ENCODE measurements around the gene FKBP1A.

FKBP1A gene

DNA sequence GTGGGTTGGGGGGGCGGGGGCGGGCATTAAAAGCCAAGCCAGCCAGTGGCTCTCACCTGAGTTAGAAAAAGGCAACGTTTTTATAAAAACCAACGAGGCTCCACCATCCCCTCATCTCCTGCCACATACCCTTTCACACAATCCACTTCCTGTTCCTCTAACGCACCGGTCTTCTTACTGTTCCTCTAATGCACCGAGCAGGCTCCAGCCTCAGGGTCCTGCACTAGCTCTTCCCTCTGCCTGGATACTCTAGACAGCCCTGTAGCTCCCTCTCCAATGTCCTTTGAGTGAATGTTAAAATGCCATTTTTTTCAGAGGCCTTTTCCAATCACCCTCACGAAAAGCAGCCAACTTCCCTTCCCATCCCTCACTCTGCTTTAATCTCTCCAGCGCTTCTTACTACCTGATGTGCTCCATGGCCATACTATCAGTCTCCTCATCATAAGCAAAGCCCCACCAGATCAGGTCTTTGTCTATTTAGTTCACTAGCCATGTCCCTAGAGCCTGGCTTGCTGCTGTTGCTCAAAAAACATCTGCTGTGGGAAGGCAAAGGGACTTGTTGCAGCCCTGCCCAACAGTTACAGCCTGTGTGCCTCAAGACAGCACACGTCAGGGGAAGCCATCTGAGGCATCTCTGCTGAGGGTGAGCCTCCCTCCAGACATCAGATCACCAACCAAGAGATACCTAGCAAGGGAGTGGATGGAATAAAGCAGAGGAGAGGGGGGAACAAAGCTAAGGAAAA, 3.9 kb downstream of the FKBP1A start:
- DNase-seq: no peak

DNA sequence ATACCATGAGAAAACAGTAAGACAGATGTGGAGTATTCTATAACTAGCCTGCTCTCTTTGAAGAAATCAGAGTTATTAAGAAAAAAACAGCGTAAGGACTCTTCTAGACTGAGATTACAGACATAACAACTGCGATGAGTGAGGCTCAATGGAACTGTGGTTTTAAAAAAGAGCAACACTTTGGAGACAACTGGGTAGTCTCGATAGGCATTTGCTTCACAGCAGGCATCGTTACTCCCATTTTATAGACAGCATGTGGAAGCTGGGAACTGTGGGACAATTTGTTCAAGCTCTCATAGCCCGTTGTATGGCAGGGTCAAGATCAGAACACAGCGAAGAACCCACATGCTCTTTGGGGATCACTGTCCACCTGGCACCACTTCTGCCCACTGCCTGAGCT, 4.6 kb downstream of the FKBP1A start:
- intact Hi-C loops (cut with DNase I): no loop called here
- DNase-seq: no peak

More for the DNA sequence above, 3.9 kb downstream of the FKBP1A start:
- intact Hi-C loops (cut with DNase I): no loop called here

DNA sequence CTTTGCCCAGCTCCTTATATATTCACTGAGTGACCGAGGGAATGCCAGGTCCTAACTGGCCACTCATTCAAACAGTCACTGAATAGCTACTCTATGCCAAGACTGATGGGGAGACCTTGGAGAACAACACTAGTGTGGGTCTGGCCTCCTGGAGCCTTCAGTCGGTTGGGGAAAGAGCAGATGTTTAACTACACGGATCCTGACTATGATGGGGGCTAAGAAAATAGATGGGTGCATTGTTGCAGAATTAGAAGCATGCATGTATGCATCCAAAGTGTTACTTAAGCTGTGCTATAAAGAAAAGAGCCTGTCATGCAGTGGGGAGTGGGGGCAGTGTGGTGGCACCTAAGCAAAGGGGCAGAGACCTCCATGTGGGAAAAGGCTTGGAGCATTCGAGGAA, 6.5 kb downstream of the FKBP1A start:
- intact Hi-C loops (cut with DNase I): no loop called here
- no peak for DNase-seq

DNA sequence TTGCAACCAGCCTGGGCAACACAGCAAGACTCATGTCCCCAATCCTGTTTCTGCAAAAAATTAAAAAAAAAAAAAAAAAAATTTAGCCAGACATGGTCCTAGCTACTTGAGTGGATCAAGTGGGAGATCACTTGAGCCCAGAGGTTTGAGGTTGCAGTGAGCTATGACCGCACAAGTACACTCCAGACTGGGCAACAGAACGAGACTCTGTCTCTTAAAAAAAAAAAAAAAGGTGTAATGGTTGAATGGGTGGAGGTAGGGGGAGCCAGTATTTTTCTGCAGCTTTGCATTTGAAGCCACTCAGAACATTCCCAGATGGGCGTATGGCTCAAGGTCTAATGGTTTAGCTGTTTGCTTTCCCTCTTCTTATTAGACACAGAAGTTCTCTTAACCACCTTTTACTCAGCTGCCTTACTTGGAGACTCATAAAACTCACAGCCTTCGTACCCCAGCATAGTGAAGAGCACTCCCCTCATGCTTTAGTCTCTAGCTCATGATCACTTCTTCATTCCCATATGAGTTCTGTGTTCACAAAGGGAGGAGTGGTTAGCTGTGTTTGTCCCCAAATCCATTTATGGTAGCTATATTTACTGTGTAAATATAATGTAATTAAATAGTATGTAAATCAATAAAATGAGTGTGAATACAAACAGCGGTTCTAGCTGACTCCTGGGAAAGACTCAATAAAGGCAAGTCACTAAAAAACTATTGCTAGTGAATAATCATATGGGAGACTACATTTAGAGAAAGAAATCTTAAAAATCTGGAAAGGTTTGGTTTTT, 9.0 kb downstream of the FKBP1A start:
- no peak for DNase-seq
- intact Hi-C loops (cut with DNase I): no loop called here

- no peak for DNase-seq
- intact Hi-C loops (cut with DNase I): no loop called here
Measured at GRCh38 chr20:1382670-1383069, 10.2 kb downstream of the FKBP1A start.

DNA sequence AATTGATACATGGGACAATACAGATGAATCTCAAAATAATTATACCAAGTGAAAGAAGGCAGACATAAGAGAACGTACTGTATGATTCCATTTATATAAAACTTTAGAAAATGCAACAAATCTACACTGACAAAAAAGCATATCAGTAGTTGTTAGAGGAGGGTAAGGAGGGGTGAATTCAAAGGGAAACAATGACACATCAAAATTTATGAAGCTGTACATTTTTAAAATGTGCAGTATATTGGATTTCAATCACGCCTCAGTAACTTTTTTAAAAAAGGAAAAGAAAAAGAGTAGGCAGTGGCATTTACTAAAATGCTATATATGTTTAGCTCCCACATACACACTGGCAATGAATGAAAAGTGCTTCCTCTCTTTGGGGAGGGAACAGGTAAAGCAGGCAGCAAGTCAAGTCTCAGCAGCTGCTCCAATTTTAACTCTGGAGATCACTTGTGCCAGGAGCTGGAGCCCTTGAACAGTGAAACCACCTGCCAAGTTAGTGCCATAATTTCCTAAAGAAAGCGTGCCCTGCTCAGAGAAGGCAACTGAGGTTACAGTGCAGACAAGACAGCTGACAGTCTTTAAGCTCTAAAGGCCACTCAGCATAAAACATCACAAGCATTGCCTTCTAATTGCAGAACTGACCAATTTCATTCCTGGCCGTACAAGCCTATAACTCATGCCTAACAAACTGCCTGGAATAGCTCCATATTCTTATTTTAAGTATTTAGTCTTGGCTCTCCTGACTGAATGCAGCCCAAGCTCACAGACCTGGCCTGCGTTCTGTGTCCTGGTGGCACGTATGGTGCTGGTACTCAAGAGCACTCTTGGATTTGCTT, 10.9 kb downstream of the FKBP1A start:
- no peak for DNase-seq
- intact Hi-C loops (cut with DNase I): no loop called here

DNA sequence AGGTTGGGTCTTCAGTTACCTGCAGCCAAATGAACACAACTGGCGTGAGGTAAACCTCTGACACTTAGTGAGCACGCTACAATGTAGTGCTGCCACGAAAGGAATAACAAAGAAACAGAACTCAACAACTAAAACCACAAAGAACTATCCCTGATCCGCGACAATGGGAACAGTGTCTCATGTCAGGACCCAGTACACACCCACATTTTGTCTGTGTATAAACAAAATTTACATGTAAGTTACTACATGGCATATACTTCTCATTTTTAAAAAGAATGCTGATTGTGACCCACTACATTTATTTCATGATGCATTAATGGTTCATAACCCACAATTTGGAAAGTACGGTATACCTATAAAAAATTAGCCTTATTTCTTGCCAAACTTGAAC, 14.1 kb downstream of the FKBP1A start:
- intact Hi-C loops (cut with DNase I): no loop called here
- no peak for DNase-seq

GRCh38 chr20:1377984-1378734, 14.7 kb downstream of the FKBP1A start:
- no peak for DNase-seq
- intact Hi-C loops (cut with DNase I): no loop called here

GRCh38 chr20:1377341-1377871, 15.4 kb downstream of the FKBP1A start:
- no peak for DNase-seq
- intact Hi-C loops (cut with DNase I): no loop called here

GRCh38 chr20:1376408-1377270, 16.2 kb downstream of the FKBP1A start:
- DNase-seq: no peak
- intact Hi-C loops (cut with DNase I): no loop called here

- DNase-seq: no peak
- intact Hi-C loops (cut with DNase I): no loop called here
Measured at GRCh38 chr20:1376007-1376406, 16.8 kb downstream of the FKBP1A start.

GRCh38 chr20:1375515-1375914, 17.3 kb downstream of the FKBP1A start:
- intact Hi-C loops (cut with DNase I): no loop called here
- no peak for DNase-seq

DNA sequence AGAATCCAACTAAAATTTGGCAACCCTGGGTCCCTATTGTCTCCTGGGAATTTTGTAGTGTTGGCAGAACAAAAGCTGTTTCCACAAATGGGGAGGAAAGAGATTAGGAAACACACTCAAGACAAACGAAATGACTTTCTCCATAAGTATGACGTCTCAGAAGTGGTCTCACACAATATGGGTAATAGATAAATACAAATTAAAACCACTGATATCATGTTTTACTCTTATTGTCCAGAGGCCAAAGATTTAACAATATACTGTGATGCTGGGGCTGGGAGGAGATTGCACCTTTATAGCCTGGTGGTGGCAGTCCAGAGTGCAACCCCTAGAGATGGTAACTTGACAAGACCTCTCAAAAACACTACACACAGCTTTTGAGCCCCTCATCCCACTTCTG, 18.6 kb downstream of the FKBP1A start:
- DNase-seq: no peak
- intact Hi-C loops (cut with DNase I): no loop called here

- intact Hi-C loops (cut with DNase I): loop anchor here (2.0 kb wide), 1 partner anchor 19 kb away; the partner anchor contains the start of gene FKBP1A
- DNase-seq: peak in 6 of 10 donors; percentile 39 to 90 (median 66)
Measured at GRCh38 chr20:1373614-1374013, 19.2 kb downstream of the FKBP1A start.

DNA sequence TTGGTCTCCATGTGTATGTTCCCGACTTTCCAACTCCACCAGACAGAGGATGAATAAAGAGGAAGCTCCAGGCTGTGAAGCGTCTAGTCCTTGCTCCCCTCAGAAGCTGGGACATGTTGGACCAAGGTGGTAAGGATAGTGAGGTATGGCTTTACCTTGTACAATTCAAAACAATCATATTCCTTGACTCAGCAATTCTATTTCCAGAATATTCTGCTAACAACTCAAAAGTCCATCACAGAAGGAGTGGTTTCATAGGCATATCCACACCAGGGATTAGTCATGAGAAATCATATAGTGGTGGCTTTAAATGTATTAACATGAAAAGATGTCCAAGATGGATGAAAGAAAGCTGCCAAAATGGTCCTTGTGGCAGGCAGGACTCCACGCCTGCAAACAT, 19.8 kb downstream of the FKBP1A start:
- intact Hi-C loops (cut with DNase I): loop anchor here (2.0 kb wide), 1 partner anchor 20 kb away; the partner anchor contains the start of gene FKBP1A

GRCh38 chr20:1371830-1372539, 20.9 kb downstream of the FKBP1A start:
- intact Hi-C loops (cut with DNase I): loop anchor here (2.0 kb wide), 1 partner anchor 21 kb away; the partner anchor contains the start of gene FKBP1A
- no peak for DNase-seq

More for the DNA sequence above, 19.8 kb downstream of the FKBP1A start:
- DNase-seq: no peak

DNA sequence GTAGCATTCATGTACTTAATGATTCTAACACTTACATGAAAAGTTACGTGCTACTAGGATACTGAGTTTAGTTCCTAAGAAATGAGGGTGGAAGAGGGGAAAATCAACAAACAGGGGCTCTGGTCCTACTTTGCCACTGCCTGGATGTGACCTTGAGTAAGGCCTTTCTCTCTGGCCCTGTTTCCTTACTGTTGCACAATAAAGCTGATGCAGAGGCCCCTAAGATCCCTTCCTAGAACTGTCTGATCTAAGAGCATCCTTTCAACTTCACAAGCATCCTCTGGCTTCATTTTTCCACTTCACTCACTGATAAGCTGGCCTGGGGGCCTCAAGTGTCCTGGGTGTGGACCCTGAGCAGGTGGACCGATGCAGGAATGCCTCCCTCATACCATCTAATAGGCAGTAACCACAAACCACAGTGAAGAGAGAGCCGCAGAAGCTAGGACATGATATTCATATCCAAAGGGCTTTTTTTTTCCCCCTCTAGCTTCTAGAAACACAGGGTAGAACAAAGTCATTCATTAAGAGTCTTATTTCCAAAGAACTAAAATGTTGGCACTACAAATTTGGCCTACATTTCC, 21.6 kb downstream of the FKBP1A start:
- intact Hi-C loops (cut with DNase I): no loop called here
- no peak for DNase-seq

DNA sequence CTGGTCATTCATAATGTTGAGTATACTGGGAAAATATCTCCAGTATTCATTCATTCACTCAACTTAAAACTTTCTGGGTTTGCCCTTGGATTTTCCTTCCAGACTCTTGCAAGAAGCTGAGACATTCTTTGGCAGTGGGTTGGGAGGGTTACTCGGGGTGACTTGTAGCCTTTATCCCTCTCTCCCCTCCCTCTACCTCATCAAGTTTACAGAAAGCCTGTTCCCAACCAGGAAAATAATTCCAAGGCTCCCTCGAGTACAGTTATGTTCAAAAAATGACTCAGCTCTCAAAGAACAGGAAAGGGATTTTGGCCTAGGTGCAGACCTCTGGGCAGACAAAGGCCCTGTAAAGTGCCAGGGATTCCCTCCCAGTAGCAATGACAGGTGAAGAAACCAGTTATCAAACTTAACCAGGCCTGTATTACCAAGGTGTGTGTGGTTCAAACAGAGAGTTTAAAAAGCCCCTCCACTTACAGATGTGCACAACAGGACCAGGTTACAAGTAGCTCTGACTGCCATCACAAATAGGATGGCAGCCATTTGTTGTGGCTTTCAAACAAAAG, 22.2 kb downstream of the FKBP1A start:
- DNase-seq: no peak
- intact Hi-C loops (cut with DNase I): no loop called here
